ENCODE measurements around the gene SKIC2. TPM values are rescaled to one million over a fixed set of nuclear protein-coding genes. Genes with fewer than 3 reads are reported as not detected.

SKIC2 gene
- total and polyA plus RNA-seq, 10 of the 15 experiments (the other 5 are each of a cell fraction or from before 2014, with no cell fraction given) = 3.3 to 79.2 (median 32.5) TPM

GRCh38 chr6:31958741-31959739, at the start of gene SKIC2, which contains the start of gene NELFE (continued):
- TF ChIP-seq ZBTB4 (CRISPR knock-in tag; IDR thresholded peaks at IDR 0.05) (no peak), ZNF687 (IDR thresholded peaks at IDR 0.05) (peak; percentile 75; the same call in 1 of the 2 replicates), TCF3 (IDR thresholded peaks at IDR 0.05; ENCODE audit: borderline replicate concordance, insufficient read depth, low read depth, low read length) (0 out of 2 replicates have a peak, but pooled peaks have one; percentile 57), CHD1 (IDR thresholded peaks at IDR 0.05; ENCODE audit: low read depth, low read length) (no peak), DPF2 (IDR thresholded peaks at IDR 0.05) (0 out of 2 replicates have a peak, but pooled peaks have one; percentile 19), RELA (IDR thresholded peaks at IDR 0.05; ENCODE audit: borderline replicate concordance, partially characterized antibody) (peak; percentile 62), CBFB (IDR thresholded peaks at IDR 0.05; ENCODE audit: low read depth) (no peak; the same call in none of the 2 replicates), POLR2A (IDR thresholded peaks at IDR 0.05; ENCODE audit: low read depth, low read length) (peak; percentile 87), HCFC1 (IDR thresholded peaks at IDR 0.05; ENCODE audit: low read length) (peak; percentile 90), ZNF24 (IDR thresholded peaks at IDR 0.05) (no peak), RFX5 (IDR thresholded peaks at IDR 0.05; ENCODE audit: low read depth, low read length) (peak; percentile 52; the same call in 1 of the 2 replicates), SP1 (IDR thresholded peaks at IDR 0.05; ENCODE audit: low read depth, low read length) (peak; percentile 90)
- TF ChIP-seq, protein P1, sequence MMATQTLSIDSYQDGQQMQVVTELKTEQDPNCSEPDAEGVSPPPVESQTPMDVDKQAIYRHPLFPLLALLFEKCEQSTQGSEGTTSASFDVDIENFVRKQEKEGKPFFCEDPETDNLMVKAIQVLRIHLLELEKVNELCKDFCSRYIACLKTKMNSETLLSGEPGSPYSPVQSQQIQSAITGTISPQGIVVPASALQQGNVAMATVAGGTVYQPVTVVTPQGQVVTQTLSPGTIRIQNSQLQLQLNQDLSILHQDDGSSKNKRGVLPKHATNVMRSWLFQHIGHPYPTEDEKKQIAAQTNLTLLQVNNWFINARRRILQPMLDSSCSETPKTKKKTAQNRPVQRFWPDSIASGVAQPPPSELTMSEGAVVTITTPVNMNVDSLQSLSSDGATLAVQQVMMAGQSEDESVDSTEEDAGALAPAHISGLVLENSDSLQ (IDR thresholded peaks at IDR 0.05) = peak; percentile 78
- TF ChIP-seq, protein P2, sequence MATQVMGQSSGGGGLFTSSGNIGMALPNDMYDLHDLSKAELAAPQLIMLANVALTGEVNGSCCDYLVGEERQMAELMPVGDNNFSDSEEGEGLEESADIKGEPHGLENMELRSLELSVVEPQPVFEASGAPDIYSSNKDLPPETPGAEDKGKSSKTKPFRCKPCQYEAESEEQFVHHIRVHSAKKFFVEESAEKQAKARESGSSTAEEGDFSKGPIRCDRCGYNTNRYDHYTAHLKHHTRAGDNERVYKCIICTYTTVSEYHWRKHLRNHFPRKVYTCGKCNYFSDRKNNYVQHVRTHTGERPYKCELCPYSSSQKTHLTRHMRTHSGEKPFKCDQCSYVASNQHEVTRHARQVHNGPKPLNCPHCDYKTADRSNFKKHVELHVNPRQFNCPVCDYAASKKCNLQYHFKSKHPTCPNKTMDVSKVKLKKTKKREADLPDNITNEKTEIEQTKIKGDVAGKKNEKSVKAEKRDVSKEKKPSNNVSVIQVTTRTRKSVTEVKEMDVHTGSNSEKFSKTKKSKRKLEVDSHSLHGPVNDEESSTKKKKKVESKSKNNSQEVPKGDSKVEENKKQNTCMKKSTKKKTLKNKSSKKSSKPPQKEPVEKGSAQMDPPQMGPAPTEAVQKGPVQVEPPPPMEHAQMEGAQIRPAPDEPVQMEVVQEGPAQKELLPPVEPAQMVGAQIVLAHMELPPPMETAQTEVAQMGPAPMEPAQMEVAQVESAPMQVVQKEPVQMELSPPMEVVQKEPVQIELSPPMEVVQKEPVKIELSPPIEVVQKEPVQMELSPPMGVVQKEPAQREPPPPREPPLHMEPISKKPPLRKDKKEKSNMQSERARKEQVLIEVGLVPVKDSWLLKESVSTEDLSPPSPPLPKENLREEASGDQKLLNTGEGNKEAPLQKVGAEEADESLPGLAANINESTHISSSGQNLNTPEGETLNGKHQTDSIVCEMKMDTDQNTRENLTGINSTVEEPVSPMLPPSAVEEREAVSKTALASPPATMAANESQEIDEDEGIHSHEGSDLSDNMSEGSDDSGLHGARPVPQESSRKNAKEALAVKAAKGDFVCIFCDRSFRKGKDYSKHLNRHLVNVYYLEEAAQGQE (IDR thresholded peaks at IDR 0.05; ENCODE audit: low read depth, low read length) = no peak
- TF ChIP-seq, protein P3, sequence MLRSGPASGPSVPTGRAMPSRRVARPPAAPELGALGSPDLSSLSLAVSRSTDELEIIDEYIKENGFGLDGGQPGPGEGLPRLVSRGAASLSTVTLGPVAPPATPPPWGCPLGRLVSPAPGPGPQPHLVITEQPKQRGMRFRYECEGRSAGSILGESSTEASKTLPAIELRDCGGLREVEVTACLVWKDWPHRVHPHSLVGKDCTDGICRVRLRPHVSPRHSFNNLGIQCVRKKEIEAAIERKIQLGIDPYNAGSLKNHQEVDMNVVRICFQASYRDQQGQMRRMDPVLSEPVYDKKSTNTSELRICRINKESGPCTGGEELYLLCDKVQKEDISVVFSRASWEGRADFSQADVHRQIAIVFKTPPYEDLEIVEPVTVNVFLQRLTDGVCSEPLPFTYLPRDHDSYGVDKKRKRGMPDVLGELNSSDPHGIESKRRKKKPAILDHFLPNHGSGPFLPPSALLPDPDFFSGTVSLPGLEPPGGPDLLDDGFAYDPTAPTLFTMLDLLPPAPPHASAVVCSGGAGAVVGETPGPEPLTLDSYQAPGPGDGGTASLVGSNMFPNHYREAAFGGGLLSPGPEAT (IDR thresholded peaks at IDR 0.05; ENCODE audit: low read depth) = peak; percentile 83

All from GM12878 (cell line).